Fibroblast of lung (primary cell): Measurements from ENCODE around the gene TAF10.

Experiments used
- EZH2 ChIP-seq: IDR thresholded peaks from 2 replicates; pipeline ENCODE4 v1.5.1; 2012; ENCODE audit warnings: low read length, control low read depth, mild to moderate bottlenecking; ENCODE audit errors: missing control alignments
- TF ChIP-seq, protein P1 (sequence below), 2 donors: IDR thresholded peaks in 1 of 2; conservative IDR thresholded peaks in 1 of 2; 1 replicate in 1 of 2; 2 replicates in 1 of 2; pipeline ENCODE4 v1.5.1; 2011 to 2012; ENCODE audit warnings: low read length in 2 of 2, control low read depth in 1 of 2, inconsistent platforms in 1 of 2, low read depth in 1 of 2, mild to moderate bottlenecking in 1 of 2

DNA sequence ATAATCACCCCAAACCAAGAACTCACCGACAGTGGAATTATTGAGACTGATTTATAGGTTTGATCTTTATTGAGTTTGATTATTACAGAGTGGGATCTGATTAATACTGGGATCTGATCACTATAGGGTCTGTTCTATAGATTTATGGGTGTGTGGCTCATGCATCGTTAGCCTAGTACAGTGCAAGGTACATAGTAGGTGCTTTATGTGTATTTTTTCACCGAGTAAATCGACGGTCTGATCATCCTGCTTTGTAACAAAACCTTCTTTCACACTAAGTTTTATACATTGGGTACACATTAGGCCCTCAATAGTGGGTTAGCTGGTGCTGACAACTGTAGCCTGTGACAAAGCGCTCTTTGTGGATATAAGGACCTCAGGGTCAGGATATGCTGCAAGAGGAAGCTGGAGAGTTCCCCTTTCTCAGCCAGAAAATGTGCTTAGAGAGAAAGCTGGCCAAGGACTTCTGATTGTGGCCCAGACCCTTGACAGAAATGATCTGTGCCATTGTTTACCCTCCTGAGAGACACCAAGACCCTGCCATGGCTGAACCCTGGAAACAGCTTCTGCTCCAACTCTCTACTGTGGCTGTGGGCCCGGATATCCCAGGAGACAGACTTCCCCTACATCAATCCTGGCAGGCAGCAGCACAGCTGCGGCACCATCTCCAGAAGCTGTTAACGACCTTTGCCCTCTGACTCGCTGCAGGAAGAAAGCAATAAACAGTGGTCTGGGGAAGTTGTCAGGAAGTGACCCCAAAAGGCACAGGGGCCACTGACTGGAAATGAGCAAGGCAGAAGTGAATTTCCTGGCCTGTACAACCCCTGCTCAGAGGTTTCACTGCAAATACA lies 23.3 kb upstream of the TAF10 start:
- TF ChIP-seq, protein P1, sequence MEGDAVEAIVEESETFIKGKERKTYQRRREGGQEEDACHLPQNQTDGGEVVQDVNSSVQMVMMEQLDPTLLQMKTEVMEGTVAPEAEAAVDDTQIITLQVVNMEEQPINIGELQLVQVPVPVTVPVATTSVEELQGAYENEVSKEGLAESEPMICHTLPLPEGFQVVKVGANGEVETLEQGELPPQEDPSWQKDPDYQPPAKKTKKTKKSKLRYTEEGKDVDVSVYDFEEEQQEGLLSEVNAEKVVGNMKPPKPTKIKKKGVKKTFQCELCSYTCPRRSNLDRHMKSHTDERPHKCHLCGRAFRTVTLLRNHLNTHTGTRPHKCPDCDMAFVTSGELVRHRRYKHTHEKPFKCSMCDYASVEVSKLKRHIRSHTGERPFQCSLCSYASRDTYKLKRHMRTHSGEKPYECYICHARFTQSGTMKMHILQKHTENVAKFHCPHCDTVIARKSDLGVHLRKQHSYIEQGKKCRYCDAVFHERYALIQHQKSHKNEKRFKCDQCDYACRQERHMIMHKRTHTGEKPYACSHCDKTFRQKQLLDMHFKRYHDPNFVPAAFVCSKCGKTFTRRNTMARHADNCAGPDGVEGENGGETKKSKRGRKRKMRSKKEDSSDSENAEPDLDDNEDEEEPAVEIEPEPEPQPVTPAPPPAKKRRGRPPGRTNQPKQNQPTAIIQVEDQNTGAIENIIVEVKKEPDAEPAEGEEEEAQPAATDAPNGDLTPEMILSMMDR (conservative IDR thresholded peaks at IDR 0.05 in 1 of 2, IDR thresholded peaks at IDR 0.05 in 1 of 2; ENCODE audit: low read depth in 1 of 2, low read length in 2 of 2) = no peak
- TF ChIP-seq EZH2 = no peak
